Body of pancreas (tissue), 4 donors: ENCODE measurements around the gene MRPL55. TPM values are rescaled to one million over a fixed set of nuclear protein-coding genes. Genes with fewer than 3 reads are reported as not detected.

Experiments used
- ATAC-seq: fragments of 150-250 bp; one replicate; pipeline ENCODE4 v1.9.1; 2016
- DNase-seq, 4 donors: peaks; one replicate each; pipeline ENCODE4 v3.0.0-alpha.2; 2019
- H3K27ac ChIP-seq, 4 donors: fragments of 200-600 bp; sonication (generic); 1 replicate in 3 of 4; 2 replicates in 1 of 4; pipeline versions ENCODE4 v1.5.1 to v1.6.1; 2016 to 2019; ENCODE audit warnings: mild to moderate bottlenecking in 1 of 4, mixed read lengths in 1 of 4, moderate library complexity in 1 of 4
- H3K27me3 ChIP-seq, 2 donors: fragments of 200-600 bp; sonication (generic); one replicate each; pipeline ENCODE4 v1.6.0; 2016; ENCODE audit warnings: mild to moderate bottlenecking in 1 of 2
- H3K36me3 ChIP-seq, 2 donors: fragments of 200-600 bp; sonication (generic); replicated peaks in 1 of 2; 2 replicates each; pipeline ENCODE4 v1.5.1; 2016; ENCODE audit warnings: low read depth in 2 of 2; ENCODE audit not compliant: insufficient read depth in 1 of 2
- H3K4me1 ChIP-seq: fragments of 200-600 bp; sonication (generic); one replicate; pipeline ENCODE4 v1.6.0; 2016
- H3K4me3 ChIP-seq, 2 donors: fragments of 200-600 bp; sonication (generic); 1 replicate in 1 of 2; 2 replicates in 1 of 2; pipeline ENCODE4 v1.5.1; 2016 to 2019
- H3K9me3 ChIP-seq, 3 donors: fragments of 200-600 bp; sonication (generic); 1 replicate in 2 of 3; 2 replicates in 1 of 3; pipeline ENCODE4 v1.5.1; 2016
- POLR2A ChIP-seq, 3 donors: fragments of 450-650 bp; IDR thresholded peaks; one replicate each; pipeline ENCODE4 v1.6.1; 2016; ENCODE audit warnings: antibody characterized with exemption in 3 of 3, mild to moderate bottlenecking in 2 of 3
- WGBS, 2 donors: methylation state at CpG; one replicate each; pipeline ENCODE4 v1.1.5; 2017; 5-methylcytosine and 5-hydroxymethylcytosine counted together
- intact Hi-C: fragments of 100-400 bp; cut with DNase I; formaldehyde crosslinking; loops from one replicate; pipeline ENCODE4 v1.15.1; 2023
- total RNA-seq, 2 donors: library from RNA; depleted of rRNA; stranded (reverse); fragments of >200 nt; gene quantifications; one replicate each; pipeline ENCODE4 v1.1.0, GENCODE V29; 2016
- TF ChIP-seq, protein P1 (sequence below), 7 experiments: fragments of 450-650 bp in 4 of 7; fragments of 200-600 bp in 3 of 7; sonication (generic) in 3 of 7; IDR thresholded peaks; one replicate each; pipeline ENCODE4 v1.5.1; 2016 to 2019; ENCODE audit warnings: antibody characterized with exemption in 7 of 7

Gene MRPL55
- total RNA-seq, 2 donors from 2014 or later: 65.9 to 68.7 TPM

DNA sequence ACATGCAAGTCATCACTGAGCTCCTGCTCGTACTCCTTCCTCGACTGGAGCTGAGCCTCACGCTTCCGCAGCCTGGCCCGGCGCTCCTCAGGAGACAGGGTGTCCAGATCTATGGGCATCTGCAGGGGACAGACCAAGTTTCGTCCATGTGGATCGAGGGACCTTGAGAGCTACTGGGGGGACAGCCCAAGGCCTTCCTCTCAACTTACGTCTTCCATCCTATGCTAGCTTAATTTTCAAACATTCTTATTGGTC is 2.4 kb downstream of the MRPL55 start:
- H3K4me1 ChIP-seq: peaks cover 50% of the 10 kb centered on the region

DNA sequence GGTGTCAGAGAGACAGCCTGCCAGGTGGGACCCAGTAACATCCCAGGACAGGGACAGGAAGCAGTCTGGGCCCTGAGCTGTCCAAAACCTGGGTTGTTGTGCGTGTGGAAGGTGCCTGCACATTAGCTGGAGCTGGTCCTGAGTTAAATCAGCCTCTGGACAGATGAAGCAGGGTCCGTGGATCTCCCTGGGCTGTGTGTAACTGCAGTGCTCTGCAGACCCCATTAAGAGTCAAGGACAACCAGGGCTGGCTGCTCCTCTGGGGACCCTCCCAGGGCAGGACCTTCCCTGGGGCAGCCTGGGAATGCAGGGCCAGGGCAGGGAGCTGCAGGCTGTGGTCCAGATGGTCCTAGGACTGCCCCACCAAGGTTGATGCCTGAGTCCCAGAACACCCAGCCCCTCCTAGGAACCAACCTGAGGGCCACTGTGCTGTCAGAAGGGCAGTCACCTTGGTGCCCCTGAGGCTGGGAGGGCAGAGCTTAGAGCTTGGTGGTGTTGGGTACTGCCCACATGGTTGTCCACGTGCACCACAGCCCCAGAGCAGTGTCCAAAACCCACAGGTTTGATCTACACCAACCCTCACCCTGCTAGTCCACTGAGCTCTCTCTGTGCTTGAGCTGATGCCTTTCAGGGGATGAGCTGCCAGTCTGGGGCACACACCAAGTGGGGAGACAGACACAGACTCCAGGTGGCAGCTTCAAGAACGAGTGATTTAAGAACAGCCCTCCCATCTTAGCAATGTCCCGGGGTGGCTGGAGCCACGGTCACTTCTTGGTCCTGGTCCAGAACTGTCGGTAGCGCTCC is 2.9 kb downstream of the MRPL55 start:
- Histone ChIP-seq H3K27ac (no peak overlapping the region), H3K4me1 (peaks cover 56% of the 10 kb centered on the region), H3K4me3 (no peak overlapping the region), H3K36me3 (peaks cover 0 to 4% of the 10 kb centered on the region in 2 donors), H3K9me3 (no peaks in the 10 kb centered on the region), H3K27me3 (no peaks in the 10 kb centered on the region)
- no peak for TF ChIP-seq POLR2A (IDR thresholded peaks at IDR 0.05)
- TF ChIP-seq, protein P1, sequence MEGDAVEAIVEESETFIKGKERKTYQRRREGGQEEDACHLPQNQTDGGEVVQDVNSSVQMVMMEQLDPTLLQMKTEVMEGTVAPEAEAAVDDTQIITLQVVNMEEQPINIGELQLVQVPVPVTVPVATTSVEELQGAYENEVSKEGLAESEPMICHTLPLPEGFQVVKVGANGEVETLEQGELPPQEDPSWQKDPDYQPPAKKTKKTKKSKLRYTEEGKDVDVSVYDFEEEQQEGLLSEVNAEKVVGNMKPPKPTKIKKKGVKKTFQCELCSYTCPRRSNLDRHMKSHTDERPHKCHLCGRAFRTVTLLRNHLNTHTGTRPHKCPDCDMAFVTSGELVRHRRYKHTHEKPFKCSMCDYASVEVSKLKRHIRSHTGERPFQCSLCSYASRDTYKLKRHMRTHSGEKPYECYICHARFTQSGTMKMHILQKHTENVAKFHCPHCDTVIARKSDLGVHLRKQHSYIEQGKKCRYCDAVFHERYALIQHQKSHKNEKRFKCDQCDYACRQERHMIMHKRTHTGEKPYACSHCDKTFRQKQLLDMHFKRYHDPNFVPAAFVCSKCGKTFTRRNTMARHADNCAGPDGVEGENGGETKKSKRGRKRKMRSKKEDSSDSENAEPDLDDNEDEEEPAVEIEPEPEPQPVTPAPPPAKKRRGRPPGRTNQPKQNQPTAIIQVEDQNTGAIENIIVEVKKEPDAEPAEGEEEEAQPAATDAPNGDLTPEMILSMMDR (IDR thresholded peaks at IDR 0.05): no peak
- DNase-seq (no peak), ATAC-seq (no peak)
- intact Hi-C loops: no loop called here
- 51 to 71% methylated on average over 2 to 7 of the region's 8 CpGs for WGBS, 2 donors

More for the DNA sequence above, 2.4 kb downstream of the MRPL55 start:
- 88 to 91% methylated on average over 9 of the region's 9 CpGs for WGBS, 2 donors
- H3K27ac ChIP-seq: no peak overlapping the region
- H3K4me3 ChIP-seq: no peak overlapping the region
- no peaks in the 10 kb centered on the region for H3K9me3 ChIP-seq
- H3K36me3 ChIP-seq: peaks cover 0 to 4% of the 10 kb centered on the region in 2 donors
- TF ChIP-seq, protein P1 (IDR thresholded peaks at IDR 0.05): no peak
- TF ChIP-seq POLR2A (IDR thresholded peaks at IDR 0.05): no peak
- ATAC-seq (no peak), DNase-seq (no peak)
- H3K27me3 ChIP-seq: no peaks in the 10 kb centered on the region
- intact Hi-C loops: no loop called here

DNA sequence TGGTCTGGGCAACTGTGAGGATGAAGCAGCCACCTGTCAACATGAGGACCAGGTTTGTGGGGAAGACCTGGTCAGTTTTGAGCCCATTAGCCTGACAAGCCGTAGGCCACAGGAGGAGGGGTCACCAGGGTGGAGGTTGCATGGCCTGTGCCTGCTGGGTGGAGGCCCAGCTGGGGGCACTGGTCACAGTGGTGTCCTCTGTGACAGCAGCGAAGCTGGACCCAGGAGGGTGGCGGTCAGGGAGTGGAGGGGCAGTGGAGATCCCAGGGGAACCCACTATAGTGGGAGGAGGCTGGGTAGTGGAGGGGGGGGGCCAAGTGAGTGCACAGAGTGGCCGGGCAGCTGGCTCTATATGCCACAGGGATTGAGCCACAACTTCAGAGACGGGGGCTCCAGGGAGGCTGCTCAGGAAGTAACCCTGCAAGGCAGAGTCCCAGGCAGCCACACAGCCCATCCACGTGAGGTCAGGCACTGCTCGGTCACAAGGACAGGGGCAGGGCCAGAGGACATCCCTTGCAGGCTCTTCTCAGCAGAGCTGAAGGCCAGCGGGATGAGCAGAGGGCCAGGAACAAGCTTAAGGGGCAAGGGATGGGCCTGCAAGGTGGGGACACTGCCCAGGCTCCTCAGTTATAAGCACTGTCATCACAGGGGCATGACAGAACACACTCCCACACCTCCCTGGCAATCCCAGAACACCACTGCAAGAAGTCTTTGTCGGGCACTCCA is 3.7 kb downstream of the MRPL55 start:
- H3K27ac ChIP-seq: no peak overlapping the region
- peaks cover 0 to 4% of the 10 kb centered on the region in 2 donors for H3K36me3 ChIP-seq
- intact Hi-C loops: no loop called here
- no peak for TF ChIP-seq POLR2A (IDR thresholded peaks at IDR 0.05)
- TF ChIP-seq, protein P1 (IDR thresholded peaks at IDR 0.05): no peak
- DNase-seq (peak in 1 of 4 donors; percentile 20), ATAC-seq (no peak)
- H3K4me1 ChIP-seq: peaks cover 60% of the 10 kb centered on the region
- H3K9me3 ChIP-seq: no peaks in the 10 kb centered on the region
- H3K4me3 ChIP-seq: no peak overlapping the region
- H3K27me3 ChIP-seq: no peaks in the 10 kb centered on the region
- 74 to 80% methylated on average over 5 to 9 of the region's 9 CpGs for WGBS, 2 donors

DNA sequence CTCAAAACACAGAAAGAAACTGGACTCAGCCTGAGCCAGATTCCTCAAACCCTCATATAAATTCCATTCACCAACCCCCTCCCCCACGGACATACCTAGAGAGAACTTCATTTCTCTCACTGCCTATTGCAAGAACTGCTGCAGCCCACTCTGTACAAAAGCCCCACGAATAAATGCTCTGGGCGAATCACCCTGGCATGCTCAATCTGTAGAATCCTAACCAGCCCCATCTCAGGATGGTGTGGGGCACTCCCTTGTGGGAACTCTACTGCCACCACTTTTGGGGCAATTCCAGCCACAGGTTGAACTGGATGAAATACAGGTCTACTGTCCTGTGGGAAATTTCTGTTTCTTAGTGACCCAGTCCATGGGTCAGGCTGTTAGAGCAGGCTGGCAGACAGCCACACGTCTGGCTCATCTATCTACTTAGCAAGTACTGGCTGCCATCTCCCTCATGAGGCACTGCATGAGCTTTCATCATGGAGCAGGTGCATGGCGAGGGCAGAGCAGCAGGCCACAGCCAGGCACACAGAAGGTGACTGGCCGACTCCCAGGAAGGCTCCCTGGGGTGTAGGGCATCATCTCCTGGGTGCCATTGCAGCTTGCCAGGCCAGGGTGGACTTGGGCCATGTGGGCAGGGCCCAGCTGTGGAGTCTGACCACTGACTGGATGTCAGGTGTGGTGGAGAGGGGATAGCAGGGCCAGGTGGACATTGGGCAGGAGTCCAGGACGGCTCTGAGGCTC is 4.4 kb downstream of the MRPL55 start:
- TF ChIP-seq, protein P1 (IDR thresholded peaks at IDR 0.05): no peak
- TF ChIP-seq POLR2A (IDR thresholded peaks at IDR 0.05): no peak
- H3K27ac ChIP-seq: peak overlapping the region in 1 of 4 donors; percentile 95
- intact Hi-C loops: no loop called here

More for the DNA sequence above, 4.4 kb downstream of the MRPL55 start:
- no peaks in the 10 kb centered on the region for H3K9me3 ChIP-seq
- peak in 1 of 4 donors; percentile 4 for DNase-seq
- H3K4me1 ChIP-seq: peaks cover 53% of the 10 kb centered on the region
- no peaks in the 10 kb centered on the region for H3K27me3 ChIP-seq
- H3K36me3 ChIP-seq: peaks cover 0 to 4% of the 10 kb centered on the region in 2 donors
- no peak overlapping the region for H3K4me3 ChIP-seq
- WGBS, 2 donors: 41 to 45% methylated on average over 4 to 7 of the region's 7 CpGs
- no peak for ATAC-seq
